ENCODE data around the gene MED28. TPM values are rescaled to one million over a fixed set of nuclear protein-coding genes. Genes with fewer than 3 reads are reported as not detected.

MED28 gene
- total RNA-seq, 2 experiments from 2014 or later = 55.2 to 58.4 TPM

DNA sequence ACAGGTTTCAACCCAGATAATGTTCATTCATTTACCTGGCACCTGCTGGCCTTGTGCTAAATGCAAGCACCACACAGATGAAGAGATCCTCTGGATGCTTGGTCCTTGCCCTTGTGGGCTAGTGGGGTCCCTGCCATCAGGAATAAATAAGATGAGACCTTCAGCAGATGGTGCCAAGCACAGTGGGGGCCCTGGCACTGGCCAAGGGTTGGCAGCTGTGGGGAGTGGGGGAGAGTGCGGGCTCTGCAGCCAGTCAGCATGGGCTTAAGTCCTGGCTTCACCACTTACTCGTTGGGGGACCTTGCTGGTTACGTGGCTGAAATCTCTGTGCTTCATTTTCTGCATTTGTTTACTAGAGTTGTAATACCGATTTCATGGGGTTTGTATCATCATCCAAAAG is 30.5 kb upstream of the MED28 start:
- DNase-seq (no peak), ATAC-seq (no peak)
- H3K36me3 Mint-ChIP-seq (ENCODE audit: low read depth) = peaks cover 82% of the 10 kb centered on the region
- H3K4me1 Mint-ChIP-seq (ENCODE audit: low read depth) = peaks cover 33% of the 10 kb centered on the region
- CTCF ChIA-PET = interaction anchor here (0.6 kb wide), 1 partner anchor 233 kb away, joined by 3 read pairs; no protein-coding TSS in a partner anchor
- H3K9me3 Mint-ChIP-seq (ENCODE audit: insufficient read depth) = no peaks in the 10 kb centered on the region
- H3K4me3 Mint-ChIP-seq = no peak overlapping the region
- H3K27ac Mint-ChIP-seq = no peak overlapping the region
- no peaks in the 10 kb centered on the region for H3K27me3 Mint-ChIP-seq (ENCODE audit: low read depth)
- POLR2A ChIA-PET = interaction anchor here (0.7 to 2.0 kb wide), 4 partner anchors 9 to 30 kb away, joined by 3 to 6 read pairs (median 4); partner anchors contain the start of gene MED28

DNA sequence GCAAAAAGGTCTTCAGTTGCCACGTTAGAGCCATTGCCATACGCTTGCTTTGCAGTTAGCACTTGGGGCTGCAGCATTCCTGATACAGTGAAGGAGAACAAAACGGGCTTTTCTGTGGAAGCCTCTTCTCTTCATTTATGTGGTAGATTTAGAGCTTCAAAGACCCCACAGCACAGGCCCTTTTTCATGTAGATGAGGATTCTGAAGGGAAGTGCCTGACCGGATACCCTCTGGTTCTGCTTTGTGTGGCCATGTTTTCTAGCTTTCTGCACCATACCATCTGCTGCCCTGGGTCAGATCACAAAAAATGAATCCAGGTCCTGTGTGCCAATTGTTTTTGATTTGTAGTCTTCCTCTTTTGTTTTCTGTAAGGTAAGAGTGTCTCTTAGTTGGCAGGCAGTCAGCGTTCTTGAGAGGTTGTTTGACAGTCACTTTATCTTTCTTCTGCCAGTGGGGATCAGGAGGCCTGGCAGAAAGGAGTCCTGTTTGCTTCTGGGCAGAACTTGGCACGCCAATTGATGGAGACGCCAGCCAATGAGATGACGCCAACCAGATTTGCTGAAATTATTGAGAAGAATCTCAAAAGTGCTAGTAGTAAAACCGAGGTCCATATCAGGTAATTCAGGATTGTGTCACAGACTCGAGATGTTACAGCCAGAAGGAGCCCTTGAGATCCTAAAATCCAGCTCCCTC is 29.8 kb upstream of the MED28 start:
- POLR2A ChIA-PET = interaction anchor here (0.7 to 2.0 kb wide), 3 partner anchors 8 to 10 kb away, joined by 3 to 6 read pairs (median 5); partner anchors contain the start of gene LAP3

DNA sequence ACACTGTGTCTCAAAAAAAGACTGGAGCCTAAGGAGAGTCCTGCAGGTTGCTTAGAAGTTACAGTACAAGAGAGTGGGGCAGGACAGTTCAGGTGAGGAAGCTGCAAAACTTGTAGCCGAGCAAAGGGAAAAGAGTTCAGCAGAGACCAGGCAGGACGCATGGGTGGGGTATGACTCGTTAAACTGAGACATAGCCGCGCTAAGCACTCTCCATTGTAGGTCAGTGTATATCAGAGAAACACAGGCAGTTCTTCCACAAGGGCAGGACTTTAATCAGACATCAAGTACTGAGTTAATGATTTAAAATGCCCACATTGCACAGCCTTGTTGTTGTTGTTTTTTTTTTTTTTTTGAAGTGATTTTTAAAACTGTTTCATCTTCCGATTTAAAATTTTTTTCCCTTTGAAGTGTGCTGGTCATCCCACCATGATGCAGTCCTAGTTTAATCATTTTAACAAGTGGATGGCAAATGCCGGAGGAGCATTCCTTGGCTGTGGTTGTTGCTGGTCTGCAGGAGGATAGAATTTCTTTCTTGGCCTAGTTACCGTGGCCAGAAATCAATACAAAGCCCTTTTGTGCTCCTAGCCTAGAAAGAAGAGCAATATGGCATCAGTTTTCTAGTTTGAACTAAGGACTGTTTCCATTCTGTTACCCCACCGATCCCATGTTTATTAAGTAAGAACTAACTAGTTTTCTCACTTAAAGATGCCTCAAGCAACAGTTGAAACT is 27.2 kb upstream of the MED28 start:
- POLR2A ChIA-PET = interaction anchor here (0.8 to 1.5 kb wide), 2 partner anchors 9 to 27 kb away, joined by 3 to 8 read pairs; partner anchors contain the start of gene MED28
- no peak overlapping the region for H3K4me3 Mint-ChIP-seq

More for the DNA sequence above, 29.8 kb upstream of the MED28 start:
- CTCF ChIA-PET = interaction anchor here (0.9 kb wide), 1 partner anchor 13 kb away, joined by 4 read pairs; no protein-coding TSS in a partner anchor
- Mint-ChIP-seq H3K4me1 (ENCODE audit: low read depth) (peaks cover 26% of the 10 kb centered on the region), H3K36me3 (ENCODE audit: low read depth) (peaks cover 80% of the 10 kb centered on the region), H3K4me3 (no peak overlapping the region), H3K27ac (no peak overlapping the region), H3K9me3 (ENCODE audit: insufficient read depth) (no peaks in the 10 kb centered on the region), H3K27me3 (ENCODE audit: low read depth) (no peaks in the 10 kb centered on the region)
- ATAC-seq (no peak), DNase-seq (no peak)

DNA sequence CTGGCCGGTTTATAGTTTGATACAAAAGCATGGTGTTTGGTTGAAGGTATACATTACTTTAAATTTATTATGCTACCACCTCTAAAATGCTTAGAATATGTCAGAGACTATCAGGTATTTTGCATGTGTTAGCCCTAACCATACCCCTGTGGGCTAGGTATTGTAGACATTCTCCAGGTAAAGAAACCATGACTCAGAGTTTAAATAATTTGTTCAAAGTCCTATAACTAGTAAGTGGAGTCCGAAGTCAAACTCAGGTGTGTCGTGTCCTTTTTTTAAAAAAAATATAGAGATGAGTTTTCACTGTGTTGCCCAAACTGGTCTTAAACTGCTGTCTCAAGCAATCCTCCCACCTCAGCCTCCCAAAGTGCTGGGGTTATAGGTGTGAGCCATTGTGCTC is 25.1 kb upstream of the MED28 start:
- H3K4me3 Mint-ChIP-seq = no peak overlapping the region
- H3K36me3 Mint-ChIP-seq (ENCODE audit: low read depth) = peaks cover 71% of the 10 kb centered on the region
- peaks cover 8% of the 10 kb centered on the region for H3K4me1 Mint-ChIP-seq (ENCODE audit: low read depth)
- no peaks in the 10 kb centered on the region for H3K27me3 Mint-ChIP-seq (ENCODE audit: low read depth)
- ATAC-seq (no peak), DNase-seq (no peak)
- ChIA-PET CTCF (no interaction called here), POLR2A (no interaction called here)
- H3K9me3 Mint-ChIP-seq (ENCODE audit: insufficient read depth) = no peaks in the 10 kb centered on the region
- H3K27ac Mint-ChIP-seq = no peak overlapping the region

More for the DNA sequence above, 27.2 kb upstream of the MED28 start:
- Mint-ChIP-seq H3K9me3 (ENCODE audit: insufficient read depth) (no peaks in the 10 kb centered on the region), H3K27me3 (ENCODE audit: low read depth) (no peaks in the 10 kb centered on the region), H3K36me3 (ENCODE audit: low read depth) (peaks cover 70% of the 10 kb centered on the region), H3K27ac (peak overlapping the region; percentile 39), H3K4me1 (ENCODE audit: low read depth) (peaks cover 8% of the 10 kb centered on the region)
- CTCF ChIA-PET = no interaction called here
- DNase-seq (no peak), ATAC-seq (peak; percentile 17)

DNA sequence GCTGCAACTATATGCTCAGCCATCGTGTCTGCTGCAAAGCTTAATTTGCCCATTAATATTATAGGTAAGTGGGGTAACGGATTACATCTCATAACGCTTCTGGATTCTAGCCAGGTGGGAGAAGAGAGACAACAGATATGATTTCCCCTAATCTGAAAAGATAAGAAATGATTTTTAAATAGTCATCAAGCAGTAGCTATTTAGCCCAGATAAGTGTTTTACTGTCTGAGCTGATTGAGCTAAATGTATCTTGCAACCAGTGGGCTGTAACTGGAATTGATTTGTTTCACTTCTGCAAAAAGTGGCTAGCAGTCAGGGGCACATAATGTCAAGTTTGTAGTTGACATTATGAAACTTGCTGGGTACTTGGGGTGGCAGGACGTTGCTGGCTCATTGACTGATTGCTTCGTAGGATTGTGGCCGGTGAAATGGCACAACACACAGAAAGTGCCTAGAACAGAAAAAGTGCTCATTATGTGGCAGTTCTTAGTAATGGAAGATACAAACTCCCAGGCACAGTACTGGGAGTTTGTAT is 18.9 kb upstream of the MED28 start:
- H3K9me3 Mint-ChIP-seq (ENCODE audit: insufficient read depth) = no peaks in the 10 kb centered on the region
- DNase-seq (no peak), ATAC-seq (no peak)
- H3K4me3 Mint-ChIP-seq = no peak overlapping the region
- POLR2A ChIA-PET = interaction anchor here (1.2 to 1.6 kb wide), 2 partner anchors 11 to 19 kb away, joined by 4 to 5 read pairs; partner anchors contain the start of gene MED28
- CTCF ChIA-PET = interaction anchor here (0.8 kb wide), 1 partner anchor 41 kb away, joined by 3 read pairs; no protein-coding TSS in a partner anchor
- peaks cover 3% of the 10 kb centered on the region for H3K4me1 Mint-ChIP-seq (ENCODE audit: low read depth)
- H3K27ac Mint-ChIP-seq = peak overlapping the region; percentile 46
- no peaks in the 10 kb centered on the region for H3K27me3 Mint-ChIP-seq (ENCODE audit: low read depth)
- peaks cover 66% of the 10 kb centered on the region for H3K36me3 Mint-ChIP-seq (ENCODE audit: low read depth)

DNA sequence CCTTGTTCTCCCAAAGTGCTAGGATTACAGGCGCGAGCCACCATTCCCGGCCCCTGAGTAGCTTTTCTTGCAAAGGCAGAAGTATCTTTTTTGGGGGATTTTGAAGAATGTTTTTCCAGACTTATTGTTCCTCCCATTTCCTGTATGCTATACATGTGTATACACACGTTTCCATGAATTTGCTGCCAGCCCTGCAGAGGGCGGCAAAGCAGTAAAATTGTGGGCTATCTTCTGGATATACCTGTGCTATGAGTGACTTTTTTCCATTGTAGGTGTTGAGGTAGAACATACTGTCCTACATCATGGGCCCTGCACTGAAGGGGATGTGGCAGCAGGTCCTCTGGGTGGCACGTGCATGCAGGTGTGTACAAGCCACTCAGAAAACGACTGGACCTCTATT is 16.9 kb upstream of the MED28 start:
- H3K27ac Mint-ChIP-seq = peak overlapping the region; percentile 4
- no peaks in the 10 kb centered on the region for H3K4me1 Mint-ChIP-seq (ENCODE audit: low read depth)
- CTCF ChIA-PET = interaction anchor here (0.7 kb wide), 1 partner anchor 49 kb away, joined by 4 read pairs; no protein-coding TSS in a partner anchor
- ATAC-seq = peak; percentile 17
- H3K4me3 Mint-ChIP-seq = no peak overlapping the region
- peaks cover 64% of the 10 kb centered on the region for H3K36me3 Mint-ChIP-seq (ENCODE audit: low read depth)
- H3K9me3 Mint-ChIP-seq (ENCODE audit: insufficient read depth) = no peaks in the 10 kb centered on the region
- no peak for DNase-seq
- no peaks in the 10 kb centered on the region for H3K27me3 Mint-ChIP-seq (ENCODE audit: low read depth)
- POLR2A ChIA-PET = interaction anchor here (0.6 to 2.1 kb wide), 3 partner anchors 17 to 743 kb away, joined by 3 to 5 read pairs (median 3); partner anchors contain the start of genes DCAF16 and MED28

DNA sequence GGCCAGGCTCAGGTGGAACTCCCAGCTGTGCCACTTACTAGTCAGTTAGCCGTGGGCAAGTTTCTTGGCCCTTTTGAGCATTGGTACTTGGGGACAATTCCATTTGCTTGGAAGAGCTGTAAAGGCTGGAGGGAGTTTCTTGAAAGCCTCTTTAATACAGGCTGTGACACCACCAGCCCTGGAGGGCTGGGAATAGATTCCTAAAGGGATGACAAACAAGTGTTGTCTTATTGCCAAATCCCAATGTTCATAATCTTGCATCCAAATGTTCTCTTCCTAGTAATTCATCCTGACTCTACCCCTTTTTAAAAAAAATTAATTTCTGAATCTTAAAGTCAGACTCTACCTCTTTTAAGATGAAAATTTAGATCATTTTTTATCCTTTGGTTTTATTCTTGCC is 14.6 kb upstream of the MED28 start:
- peaks cover 53% of the 10 kb centered on the region for H3K36me3 Mint-ChIP-seq (ENCODE audit: low read depth)

DNA sequence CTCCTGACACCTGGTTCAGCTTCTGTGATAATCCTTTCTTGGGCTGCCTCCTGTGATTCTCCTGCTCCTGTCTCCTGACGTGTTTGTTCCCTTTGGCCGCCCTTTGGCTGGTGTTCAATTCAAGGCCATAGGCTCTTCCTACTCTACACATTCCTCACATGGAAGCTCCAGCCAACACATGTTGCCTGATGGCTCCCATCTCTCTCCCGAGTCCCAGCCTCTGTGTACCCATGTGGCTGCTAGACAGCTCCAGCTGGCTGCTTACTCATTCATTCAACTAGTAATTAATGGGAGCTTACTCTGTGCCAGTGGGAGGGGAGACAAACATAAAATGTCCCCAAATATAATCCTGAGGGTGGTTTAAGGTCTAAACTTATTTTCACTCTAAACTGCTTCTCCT is 9.2 kb upstream of the MED28 start:
- ChIA-PET CTCF (no interaction called here), POLR2A (interaction anchor here (1.0 kb wide), 1 partner anchor 27 kb away, joined by 3 read pairs; no protein-coding TSS in a partner anchor)
- H3K27me3 Mint-ChIP-seq (ENCODE audit: low read depth) = no peaks in the 10 kb centered on the region
- no peak overlapping the region for H3K4me3 Mint-ChIP-seq
- peaks cover 53% of the 10 kb centered on the region for H3K36me3 Mint-ChIP-seq (ENCODE audit: low read depth)
- DNase-seq = no peak
- no peak overlapping the region for H3K27ac Mint-ChIP-seq
- no peaks in the 10 kb centered on the region for H3K9me3 Mint-ChIP-seq (ENCODE audit: insufficient read depth)
- no peaks in the 10 kb centered on the region for H3K4me1 Mint-ChIP-seq (ENCODE audit: low read depth)
- ATAC-seq = no peak

More for the DNA sequence above, 14.6 kb upstream of the MED28 start:
- POLR2A ChIA-PET = interaction anchor here (0.6 to 1.8 kb wide), 3 partner anchors 15 to 119 kb away, joined by 3 to 5 read pairs (median 3); partner anchors contain the start of gene MED28
- Mint-ChIP-seq H3K4me3 (no peak overlapping the region), H3K4me1 (ENCODE audit: low read depth) (no peaks in the 10 kb centered on the region), H3K9me3 (ENCODE audit: insufficient read depth) (no peaks in the 10 kb centered on the region), H3K27ac (no peak overlapping the region), H3K27me3 (ENCODE audit: low read depth) (no peaks in the 10 kb centered on the region)
- CTCF ChIA-PET = no interaction called here
- ATAC-seq (no peak), DNase-seq (no peak)

DNA sequence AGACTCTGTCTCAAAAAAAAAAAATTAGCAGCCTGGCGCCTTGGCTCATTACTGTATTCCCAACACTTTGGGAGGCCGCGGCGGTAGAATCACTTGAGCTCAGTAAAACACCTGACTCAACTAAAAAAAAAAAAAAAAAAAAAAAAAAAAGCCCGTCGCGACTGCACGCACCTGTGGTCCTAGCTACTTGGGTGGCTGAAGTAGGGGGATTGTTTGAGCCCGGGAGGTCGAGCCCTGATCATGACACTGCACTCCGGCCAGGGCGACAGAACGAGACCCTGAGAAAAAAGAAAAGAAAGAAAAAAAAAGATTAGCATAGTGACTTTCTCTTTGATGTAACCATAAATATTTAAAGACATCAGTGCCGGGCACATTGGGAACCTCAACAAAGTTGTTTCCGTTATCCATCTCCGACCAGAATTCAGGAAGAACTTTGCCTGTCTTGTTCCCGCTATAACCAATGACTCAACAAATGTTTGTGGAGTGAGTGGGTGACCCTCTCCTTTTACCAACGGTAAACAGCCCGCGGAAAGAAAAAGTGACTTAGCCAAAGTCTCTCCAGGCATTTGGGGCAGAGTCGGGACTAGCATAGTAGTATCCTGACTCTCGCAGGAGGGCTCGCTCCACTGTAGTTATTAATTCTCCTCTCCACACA is 553 bp upstream of the MED28 start:
- Mint-ChIP-seq H3K36me3 (ENCODE audit: low read depth) (peaks cover 35% of the 10 kb centered on the region), H3K4me3 (peak overlapping the region; percentile 99), H3K4me1 (ENCODE audit: low read depth) (peaks cover 44% of the 10 kb centered on the region), H3K27ac (peak overlapping the region; percentile 97), H3K27me3 (ENCODE audit: low read depth) (no peaks in the 10 kb centered on the region), H3K9me3 (ENCODE audit: insufficient read depth) (no peaks in the 10 kb centered on the region)
- ChIA-PET POLR2A (interaction anchor here (0.6 to 6.2 kb wide), 21 partner anchors 10 to 406 kb away, joined by 3 to 79 read pairs (median 3); partner anchors contain the start of genes DCAF16, LAP3 and NCAPG), CTCF (interaction anchor here (0.9 to 4.0 kb wide), 6 partner anchors 9 to 196 kb away, joined by 3 to 21 read pairs (median 5); no protein-coding TSS in a partner anchor)
- DNase-seq (no peak), ATAC-seq (peak; percentile 61)

DNA sequence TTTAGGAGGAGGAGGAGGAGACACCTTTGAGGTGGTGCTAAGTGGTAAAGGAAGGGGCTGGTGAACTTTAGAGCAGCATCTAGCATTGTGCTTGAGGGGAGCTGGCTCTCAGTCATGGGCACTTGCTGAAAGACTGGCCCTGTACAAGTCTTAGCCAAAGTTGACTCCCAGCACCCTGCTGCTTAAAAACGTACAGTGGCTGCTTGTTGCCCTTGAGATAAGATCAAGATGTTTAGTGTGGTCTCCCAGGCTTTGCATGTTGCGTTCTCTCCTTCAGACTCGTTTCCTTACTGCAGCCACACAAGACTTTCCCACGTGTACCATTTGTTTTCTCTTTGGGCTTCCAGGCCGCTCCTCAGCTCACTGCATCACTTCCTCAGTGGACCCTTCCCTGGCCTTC is 1.8 kb downstream of the MED28 start:
- ChIA-PET CTCF (interaction anchor here (1.1 to 4.0 kb wide), 2 partner anchors 7 to 67 kb away, joined by 4 to 21 read pairs; no protein-coding TSS in a partner anchor), POLR2A (interaction anchor here (6.2 kb wide), 1 partner anchor 40 kb away, joined by 79 read pairs; the partner anchor contains the start of gene LAP3)
- H3K9me3 Mint-ChIP-seq (ENCODE audit: insufficient read depth) = no peaks in the 10 kb centered on the region
- peak overlapping the region; percentile 68 for H3K27ac Mint-ChIP-seq
- peak overlapping the region; percentile 65 for H3K4me3 Mint-ChIP-seq
- peaks cover 44% of the 10 kb centered on the region for H3K36me3 Mint-ChIP-seq (ENCODE audit: low read depth)
- ATAC-seq (peak; percentile 21), DNase-seq (no peak)
- H3K27me3 Mint-ChIP-seq (ENCODE audit: low read depth) = no peaks in the 10 kb centered on the region
- H3K4me1 Mint-ChIP-seq (ENCODE audit: low read depth) = peaks cover 51% of the 10 kb centered on the region

DNA sequence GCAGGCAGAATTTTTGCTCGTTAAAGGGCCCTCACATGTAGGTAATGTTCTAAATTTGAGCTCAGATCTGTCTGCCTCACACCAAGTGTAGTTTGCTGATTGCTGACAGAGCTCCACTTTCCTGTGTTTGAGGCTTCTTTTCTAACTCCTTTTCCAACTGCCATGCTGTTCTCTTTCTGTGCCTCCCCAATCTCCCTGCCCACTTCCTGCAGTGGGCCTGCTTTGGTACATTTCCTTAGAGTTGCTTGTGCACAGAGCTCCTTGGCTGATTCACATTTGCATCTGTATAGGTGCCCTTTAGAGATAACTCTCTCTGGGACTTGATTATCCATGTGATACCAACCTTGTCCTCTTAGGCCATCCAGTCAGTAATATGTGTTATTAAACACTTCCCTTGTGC is 4.5 kb downstream of the MED28 start:
- peaks cover 41% of the 10 kb centered on the region for H3K4me1 Mint-ChIP-seq (ENCODE audit: low read depth)

More for the DNA sequence above, 4.5 kb downstream of the MED28 start:
- peak overlapping the region; percentile 82 for H3K27ac Mint-ChIP-seq
- ChIA-PET POLR2A (interaction anchor here (1.0 kb wide), 1 partner anchor 41 kb away, joined by 3 read pairs; no protein-coding TSS in a partner anchor), CTCF (interaction anchor here (0.9 to 2.0 kb wide), 3 partner anchors 17 to 198 kb away, joined by 4 to 10 read pairs (median 4); no protein-coding TSS in a partner anchor)
- ATAC-seq = no peak
- H3K27me3 Mint-ChIP-seq (ENCODE audit: low read depth) = no peaks in the 10 kb centered on the region
- no peak overlapping the region for H3K4me3 Mint-ChIP-seq
- H3K9me3 Mint-ChIP-seq (ENCODE audit: insufficient read depth) = no peaks in the 10 kb centered on the region
- no peak for DNase-seq
- H3K36me3 Mint-ChIP-seq (ENCODE audit: low read depth) = peaks cover 63% of the 10 kb centered on the region

Data from activated CD8-positive, alpha-beta T cell treated with anti-CD3 and anti-CD28 coated beads, Interleukin-2, amount 10 ng/mL, durations not matched to agents 7 days and 5 days (primary cell).